K562 (cell line): Measurements from ENCODE around the gene MTHFR. TPM values are rescaled to one million over a fixed set of nuclear protein-coding genes. Genes with fewer than 3 reads are reported as not detected.

Source experiments
- CAMTA2 ChIP-seq: fragments of 250-450 bp; sonication (Bioruptor Pico); conservative IDR thresholded peaks from 2 replicates; pipeline ENCODE4 v1.5.1; 2022
- HOXB6 ChIP-seq: fragments of 250-450 bp; sonication (Bioruptor Pico); IDR thresholded peaks from 2 replicates; pipeline ENCODE4 v1.5.1; 2022; ENCODE audit warnings: mild to moderate bottlenecking, borderline replicate concordance
- IRF2 ChIP-seq: sonication (generic); formaldehyde crosslinking; IDR thresholded peaks from 2 replicates; pipeline ENCODE4 v1.8.1; 2022; ENCODE audit warnings: mild to moderate bottlenecking, missing genetic modification reagents
- JUN ChIP-seq, 2 experiments: sonication (generic) in 1 of 2; formaldehyde crosslinking in 1 of 2; IDR thresholded peaks; 2 replicates each; pipeline versions ENCODE4 v1.6.1 to v1.8.0; 2012 to 2022; ENCODE audit warnings: borderline replicate concordance in 2 of 2, mild to moderate bottlenecking in 2 of 2, improper control_type of control experiment in 1 of 2, low read depth in 1 of 2, low read length in 1 of 2, missing genetic modification reagents in 1 of 2
- JUND ChIP-seq, 2 experiments: IDR thresholded peaks; 2 replicates in 1 of 2; 3 replicates in 1 of 2; pipeline ENCODE4 v1.6.1; 2011; ENCODE audit warnings: borderline replicate concordance in 2 of 2, low read depth in 2 of 2, low read length in 2 of 2, improper control_type of control experiment in 1 of 2, missing biosample characterization in 1 of 2, missing genetic modification characterization in 1 of 2, missing genetic modification reagents in 1 of 2
- MCM7 ChIP-seq, 2 experiments: fragments of 450-650 bp; IDR thresholded peaks; 2 replicates each; pipeline ENCODE4 v1.6.1; 2016 to 2018
- PCBP2 ChIP-seq: fragments of 200-400 bp; formaldehyde crosslinking; IDR thresholded peaks from 2 replicates; pipeline ENCODE4 v1.6.1; 2018; ENCODE audit warnings: low read length, low read depth, mild to moderate bottlenecking, moderate library complexity; ENCODE audit not compliant: poor library complexity, severe bottlenecking
- SAP30 ChIP-seq: fragments of 200-600 bp; sonication (generic); IDR thresholded peaks from 2 replicates; pipeline ENCODE4 v1.6.1; 2012; ENCODE audit warnings: borderline replicate concordance, low read depth, mild to moderate bottlenecking, moderate library complexity, low read length, control low read depth, inconsistent platforms; ENCODE audit not compliant: insufficient read depth, poor library complexity, severe bottlenecking
- TAL1 ChIP-seq: fragments of 450-650 bp; IDR thresholded peaks from 2 replicates; pipeline ENCODE4 v1.6.1; 2016; ENCODE audit warnings: mild to moderate bottlenecking
- TARDBP ChIP-seq: fragments of 450-650 bp; IDR thresholded peaks from 2 replicates; pipeline ENCODE4 v1.6.1; 2016
- TBP ChIP-seq: optimal IDR thresholded peaks from 2 replicates; pipeline ENCODE3; 2011; ENCODE audit warnings: low read depth, low read length, improper control_type of control experiment
- ZEB2 ChIP-seq: fragments of 450-650 bp; IDR thresholded peaks from 2 replicates; pipeline ENCODE4 v1.6.1; 2016
- ZNF121 ChIP-seq: sonication (generic); formaldehyde crosslinking; conservative IDR thresholded peaks from 2 replicates; pipeline ENCODE4 v1.8.0; 2022; ENCODE audit warnings: missing genetic modification reagents
- ZNF174 ChIP-seq: fragments of 250-450 bp; sonication (Bioruptor Pico); IDR thresholded peaks from 2 replicates; pipeline ENCODE4 v1.4.0; 2020; ENCODE audit warnings: mild to moderate bottlenecking
- ZNF184 ChIP-seq: sonication (generic); formaldehyde crosslinking; IDR thresholded peaks from 2 replicates; pipeline ENCODE4 v1.5.0; 2020; ENCODE audit warnings: missing genetic modification reagents
- ZNF444 ChIP-seq: fragments of 250-450 bp; sonication (Bioruptor Pico); IDR thresholded peaks from 2 replicates; pipeline ENCODE4 v1.4.0; 2020; ENCODE audit warnings: mild to moderate bottlenecking, moderate library complexity
- ZNF512 ChIP-seq: IDR thresholded peaks from 2 replicates; pipeline ENCODE4 v1.6.1; 2016; ENCODE audit warnings: missing genetic modification characterization, missing compliant biosample characterization
- ZNF830 ChIP-seq: fragments of 250-450 bp; sonication (Bioruptor Pico); IDR thresholded peaks from 2 replicates; pipeline ENCODE4 v1.5.0; 2021; ENCODE audit warnings: mild to moderate bottlenecking
- polyA plus RNA-seq, 8 experiments: library from polyadenylated mRNA; depleted of rRNA in 4 of 8; stranded (reverse) in 5 of 8; unstranded in 3 of 8; fragments of >200 nt; fragmentation: Nextera tagmentation in 2 of 8; fragmentation: Illumina TruSeq in 1 of 8; extraction: Ambion mirVana in 2 of 8; extraction: Trizol in 1 of 8; gene quantifications; 2 replicates each; pipeline versions ENCODE4 v1.2.1 to v1.2.3, GENCODE V29; 2011 to 2014; ENCODE audit warnings: inconsistent platforms in 1 of 8, missing spikeins in 1 of 8
- total RNA-seq, 7 experiments: library from RNA; depleted of rRNA in 6 of 7; stranded (reverse); fragments of >200 nt in 6 of 7; fragmentation: Illumina TruSeq in 2 of 7; extraction: Trizol in 2 of 7; gene quantifications; 2 replicates each; pipeline versions ENCODE4 v1.2.1 to v1.2.3, GENCODE V29; 2011 to 2021; ENCODE audit warnings: low replicate concordance in 1 of 7
- TF ChIP-seq, protein P1 (sequence below): fragments of 250-450 bp; sonication (Bioruptor Pico); IDR thresholded peaks from 2 replicates; pipeline ENCODE4 v1.4.0; 2020

The MTHFR gene
- total and polyA plus RNA-seq, 9 of the 15 experiments (the other 6 are each of a cell fraction or from before 2014, with no cell fraction given), result 5.0 to 104 (median 62.6) TPM

DNA sequence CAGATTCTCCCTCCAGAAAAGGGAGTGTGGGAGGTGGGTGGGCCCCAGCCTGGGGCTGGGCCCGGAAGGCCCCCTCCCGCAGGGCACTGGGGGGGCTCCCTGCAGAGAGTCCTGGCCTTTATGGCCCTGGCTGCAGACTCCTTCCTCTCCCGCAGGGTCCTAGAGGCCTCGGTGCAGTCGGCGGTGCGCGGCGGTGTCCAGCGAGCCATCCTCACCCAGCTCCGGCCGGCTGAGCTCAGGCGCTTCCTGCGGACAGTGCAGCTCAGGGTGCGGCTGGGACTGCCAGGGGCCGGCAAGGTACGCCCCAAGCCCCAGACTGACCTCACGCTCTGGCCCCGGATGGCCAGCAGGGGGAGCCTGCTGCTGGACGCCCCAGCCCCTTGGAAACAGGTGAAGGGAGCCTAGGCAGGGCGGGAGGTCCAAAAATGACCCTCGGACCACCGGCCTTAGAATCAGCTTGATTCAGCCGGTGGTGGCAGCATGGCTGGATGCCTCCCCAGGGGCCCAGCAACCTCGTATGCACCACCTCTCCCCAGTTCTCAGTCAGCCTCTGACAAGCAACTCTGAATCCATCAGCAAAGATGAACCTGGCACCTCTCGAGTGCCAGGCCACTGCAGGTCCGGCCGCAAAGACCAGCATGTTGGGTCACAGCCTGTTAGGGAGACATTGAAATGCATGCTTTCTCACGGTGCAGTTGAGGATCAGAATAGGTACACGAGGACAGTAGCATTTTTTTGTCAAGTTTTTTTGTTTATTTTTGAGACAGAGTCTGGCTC is 20.6 kb downstream of the MTHFR start (continued):
- TF ChIP-seq JUN (IDR thresholded peaks at IDR 0.05; ENCODE audit: borderline replicate concordance, low read depth, low read length) (0 out of 2 replicates have a peak, but pooled peaks have one; percentile 14), JUN (CRISPR knock-in tag; IDR thresholded peaks at IDR 0.05; ENCODE audit: borderline replicate concordance) (no peak), TBP (no peak), ZNF512 (tag) (no peak), TARDBP (peak; percentile 77; the same call in 1 of the 2 replicates), ZNF174 (CRISPR knock-in tag) (no peak), ZNF830 (CRISPR knock-in tag) (peak; percentile 89), SAP30 (no peak), TAL1 (0 out of 2 replicates have a peak, but pooled peaks have one; percentile 7), ZNF184 (CRISPR knock-in tag) (no peak), IRF2 (CRISPR knock-in tag) (no peak), MCM7 (IDR thresholded peaks at IDR 0.05) (no peak), JUND (IDR thresholded peaks at IDR 0.05; ENCODE audit: borderline replicate concordance, low read depth, low read length) (peak; percentile 74; the same call in 1 of the 2 replicates), JUND (tag; IDR thresholded peaks at IDR 0.05; ENCODE audit: borderline replicate concordance, low read depth, low read length) (peak; percentile 54; the same call in 1 of the 3 replicates), CAMTA2 (CRISPR knock-in tag) (no peak), ZNF121 (CRISPR knock-in tag) (no peak), HOXB6 (CRISPR knock-in tag) (0 out of 2 replicates have a peak, but pooled peaks have one; percentile 26), ZNF444 (CRISPR knock-in tag) (no peak), PCBP2 (no peak), ZEB2 (0 out of 2 replicates have a peak, but pooled peaks have one; percentile 21)
- TF ChIP-seq, protein P1, sequence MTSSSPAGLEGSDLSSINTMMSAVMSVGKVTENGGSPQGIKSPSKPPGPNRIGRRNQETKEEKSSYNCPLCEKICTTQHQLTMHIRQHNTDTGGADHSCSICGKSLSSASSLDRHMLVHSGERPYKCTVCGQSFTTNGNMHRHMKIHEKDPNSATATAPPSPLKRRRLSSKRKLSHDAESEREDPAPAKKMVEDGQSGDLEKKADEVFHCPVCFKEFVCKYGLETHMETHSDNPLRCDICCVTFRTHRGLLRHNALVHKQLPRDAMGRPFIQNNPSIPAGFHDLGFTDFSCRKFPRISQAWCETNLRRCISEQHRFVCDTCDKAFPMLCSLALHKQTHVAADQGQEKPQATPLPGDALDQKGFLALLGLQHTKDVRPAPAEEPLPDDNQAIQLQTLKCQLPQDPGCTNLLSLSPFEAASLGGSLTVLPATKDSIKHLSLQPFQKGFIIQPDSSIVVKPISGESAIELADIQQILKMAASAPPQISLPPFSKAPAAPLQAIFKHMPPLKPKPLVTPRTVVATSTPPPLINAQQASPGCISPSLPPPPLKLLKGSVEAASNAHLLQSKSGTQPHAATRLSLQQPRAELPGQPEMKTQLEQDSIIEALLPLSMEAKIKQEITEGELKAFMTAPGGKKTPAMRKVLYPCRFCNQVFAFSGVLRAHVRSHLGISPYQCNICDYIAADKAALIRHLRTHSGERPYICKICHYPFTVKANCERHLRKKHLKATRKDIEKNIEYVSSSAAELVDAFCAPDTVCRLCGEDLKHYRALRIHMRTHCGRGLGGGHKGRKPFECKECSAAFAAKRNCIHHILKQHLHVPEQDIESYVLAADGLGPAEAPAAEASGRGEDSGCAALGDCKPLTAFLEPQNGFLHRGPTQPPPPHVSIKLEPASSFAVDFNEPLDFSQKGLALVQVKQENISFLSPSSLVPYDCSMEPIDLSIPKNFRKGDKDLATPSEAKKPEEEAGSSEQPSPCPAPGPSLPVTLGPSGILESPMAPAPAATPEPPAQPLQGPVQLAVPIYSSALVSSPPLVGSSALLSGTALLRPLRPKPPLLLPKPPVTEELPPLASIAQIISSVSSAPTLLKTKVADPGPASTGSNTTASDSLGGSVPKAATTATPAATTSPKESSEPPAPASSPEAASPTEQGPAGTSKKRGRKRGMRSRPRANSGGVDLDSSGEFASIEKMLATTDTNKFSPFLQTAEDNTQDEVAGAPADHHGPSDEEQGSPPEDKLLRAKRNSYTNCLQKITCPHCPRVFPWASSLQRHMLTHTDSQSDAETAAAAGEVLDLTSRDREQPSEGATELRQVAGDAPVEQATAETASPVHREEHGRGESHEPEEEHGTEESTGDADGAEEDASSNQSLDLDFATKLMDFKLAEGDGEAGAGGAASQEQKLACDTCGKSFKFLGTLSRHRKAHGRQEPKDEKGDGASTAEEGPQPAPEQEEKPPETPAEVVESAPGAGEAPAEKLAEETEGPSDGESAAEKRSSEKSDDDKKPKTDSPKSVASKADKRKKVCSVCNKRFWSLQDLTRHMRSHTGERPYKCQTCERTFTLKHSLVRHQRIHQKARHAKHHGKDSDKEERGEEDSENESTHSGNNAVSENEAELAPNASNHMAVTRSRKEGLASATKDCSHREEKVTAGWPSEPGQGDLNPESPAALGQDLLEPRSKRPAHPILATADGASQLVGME (CRISPR knock-in tag), result no peak
